ENCODE data around the gene SMPD4.
"Not testable (repeated sequence)": the region's sequence is repeated elsewhere in the genome, so short reads cannot be mapped to it uniquely, and the experiment has no call there.

The SMPD4 gene

GRCh38 chr2:130141645-130142370, 39.6 kb downstream of the SMPD4 start:
- not testable (repeated sequence) for DNase-seq (ENCODE audit: low read depth in 2 of 2)

- DNase-seq (ENCODE audit: low read depth in 2 of 2), result not testable (repeated sequence)
Observed at GRCh38 chr2:130141002-130141401, 40.4 kb downstream of the SMPD4 start.

- not testable (repeated sequence) for DNase-seq (ENCODE audit: low read depth in 2 of 2)
Observed at GRCh38 chr2:130140516-130140915, 40.9 kb downstream of the SMPD4 start.

- DNase-seq (ENCODE audit: low read depth in 2 of 2), result not testable (repeated sequence)
Observed at GRCh38 chr2:130139331-130140280, 41.8 kb downstream of the SMPD4 start.

- not testable (repeated sequence) for DNase-seq (ENCODE audit: low read depth in 2 of 2)
Observed at GRCh38 chr2:130138841-130139251, 42.6 kb downstream of the SMPD4 start.

- not testable (repeated sequence) for DNase-seq (ENCODE audit: low read depth in 2 of 2)
Observed at GRCh38 chr2:130138326-130138725, 43.1 kb downstream of the SMPD4 start.

GRCh38 chr2:130137118-130137517, 44.3 kb downstream of the SMPD4 start:
- DNase-seq (ENCODE audit: low read depth in 2 of 2), result not testable (repeated sequence)

- not testable (repeated sequence) for DNase-seq (ENCODE audit: low read depth in 2 of 2)
Observed at GRCh38 chr2:130136546-130136945, 44.9 kb downstream of the SMPD4 start.

- no peak for DNase-seq (ENCODE audit: low read depth in 2 of 2)
Observed at GRCh38 chr2:130135692-130136541, 45.5 kb downstream of the SMPD4 start.

- not testable (repeated sequence) for DNase-seq (ENCODE audit: low read depth in 2 of 2)
Observed at GRCh38 chr2:130129120-130129829, 52.1 kb downstream of the SMPD4 start, which contains the start of gene POTEF. Gene POTEF (minus strand): TSS chr2:130129222. CDS start chr2:130120515, 8,707 bp downstream.

GRCh38 chr2:130128464-130128863, 52.9 kb downstream of the SMPD4 start:
- not testable (repeated sequence) for DNase-seq (ENCODE audit: low read depth in 2 of 2)

- DNase-seq (ENCODE audit: low read depth in 2 of 2), result not testable (repeated sequence)
Observed at GRCh38 chr2:130127726-130128125, 53.7 kb downstream of the SMPD4 start.

- not testable (repeated sequence) for DNase-seq (ENCODE audit: low read depth in 2 of 2)
Observed at GRCh38 chr2:130120924-130121323, 60.5 kb downstream of the SMPD4 start.

- not testable (repeated sequence) for DNase-seq (ENCODE audit: low read depth in 2 of 2)
Observed at GRCh38 chr2:130102597-130103363, 78.6 kb downstream of the SMPD4 start.

Measured in activated CD8-positive, alpha-beta memory T cell treated with anti-CD3 and anti-CD28 coated beads for 4 hours (primary cell).